HepG2 (cell line): ENCODE data around the gene GLIPR1L2. TPM values are rescaled to one million over a fixed set of nuclear protein-coding genes. Genes with fewer than 3 reads are reported as not detected.

Experiments
- ATAC-seq: fragments of 200-7000 bp; cut with Tn5 transposase; 3 replicates; pipeline ENCODE4 v1.9.1; 2020; ENCODE audit warnings: mild to moderate bottlenecking, moderate library complexity
- BruUV-seq: library from RNA; stranded (reverse); fragments of 400-500 nt; replicated peaks from 2 replicates; lab custom pipeline; 2021; lab: Mats Ljungman, UMichigan
- CTCF ChIA-PET: fragments of 300-600 bp; formaldehyde crosslinking; extraction: SDS; loops from one replicate; lab custom pipeline; 2021; ENCODE audit warnings: low total read pairs, inconsistent platforms, low intra/inter-chr PET ratio; lab: Yijun Ruan, JAX
- POLR2A ChIA-PET: fragments of 350-600 bp; sonication (Branson Sonifier 250); formaldehyde crosslinking; loops from one replicate; lab custom pipeline; 2020; ENCODE audit warnings: antibody characterized with exemption, inconsistent platforms; lab: Yijun Ruan, JAX
- DNase-seq: peaks from one replicate; pipeline ENCODE4 v3.0.0-alpha.2; 2015; ENCODE audit warnings: low spot score
- FAIRE-seq: peaks from 3 replicates; lab custom pipeline; 2011; peaks lifted over from hg19 to GRCh38; lab: Jason Lieb, UNC
- H2AFZ ChIP-seq: one replicate; pipeline ENCODE4 v1.6.1; 2011; ENCODE audit warnings: low read length, inconsistent platforms
- H3K27ac ChIP-seq: fragments of 300-600 bp; 3 replicates; pipeline ENCODE4 v1.8.0; 2011; ENCODE audit warnings: mixed run types, mild to moderate bottlenecking, mixed read lengths, low read length, inconsistent platforms; ENCODE audit not compliant: insufficient read depth; ENCODE audit errors: extremely low read length
- H3K27me3 ChIP-seq, 2 experiments: fragments of 200-600 bp in 1 of 2; 2 replicates in 1 of 2; 3 replicates in 1 of 2; pipeline versions ENCODE4 v1.6.0 to v1.8.0; 2011; ENCODE audit warnings: low read length in 2 of 2, mild to moderate bottlenecking in 2 of 2, moderate library complexity in 2 of 2, inconsistent platforms in 1 of 2; ENCODE audit not compliant: insufficient read depth in 2 of 2, control insufficient read depth in 1 of 2
- H3K36me3 ChIP-seq, 2 experiments: fragments of 200-600 bp in 1 of 2; replicated peaks in 1 of 2; 2 replicates in 1 of 2; 3 replicates in 1 of 2; pipeline versions ENCODE4 v1.5.1 to v1.8.0; 2011; ENCODE audit warnings: low read length in 2 of 2, inconsistent platforms in 1 of 2; ENCODE audit not compliant: insufficient read depth in 2 of 2, control insufficient read depth in 1 of 2
- H3K4me1 ChIP-seq: 2 replicates; pipeline ENCODE4 v1.5.1; 2012; ENCODE audit warnings: low read length, inconsistent platforms; ENCODE audit not compliant: insufficient read depth
- H3K4me2 ChIP-seq: 2 replicates; pipeline ENCODE4 v1.6.0; 2011; ENCODE audit warnings: low read depth, low read length, inconsistent platforms
- H3K4me3 ChIP-seq, 3 experiments: fragments of 200-600 bp in 1 of 3; sonication (generic), shearing (Covaris generic) in 1 of 3; replicated peaks in 1 of 3; 2 replicates each; pipeline ENCODE4 v1.5.1; 2011 to 2016; ENCODE audit warnings: low read length in 3 of 3, inconsistent platforms in 2 of 3, low read depth in 2 of 3, mild to moderate bottlenecking in 2 of 3, control low read depth in 1 of 3, mixed read lengths in 1 of 3; ENCODE audit not compliant: insufficient read depth in 1 of 3
- H3K79me2 ChIP-seq: one replicate; pipeline ENCODE4 v1.6.1; 2011; ENCODE audit warnings: low read length, inconsistent platforms; ENCODE audit not compliant: insufficient read depth
- H3K9ac ChIP-seq: 2 replicates; pipeline ENCODE4 v1.6.0; 2011; ENCODE audit warnings: mild to moderate bottlenecking, low read depth, low read length, inconsistent platforms; ENCODE audit not compliant: insufficient read depth
- H3K9me3 ChIP-seq: 2 replicates; pipeline ENCODE4 v1.5.1; 2012; ENCODE audit warnings: mild to moderate bottlenecking, low read length
- H4K20me1 ChIP-seq: 2 replicates; pipeline ENCODE4 v1.6.0; 2011; ENCODE audit warnings: inconsistent platforms, mild to moderate bottlenecking, low read length, moderate library complexity; ENCODE audit not compliant: insufficient read depth
- BHLHE40 ChIP-seq: IDR thresholded peaks from 2 replicates; pipeline ENCODE4 v1.6.1; 2011; ENCODE audit warnings: low read length, improper control_type of control experiment
- CENPT ChIP-seq: sonication (generic); formaldehyde crosslinking; IDR thresholded peaks from 2 replicates; pipeline ENCODE4 v1.8.0; 2022; ENCODE audit warnings: low read depth, mild to moderate bottlenecking, moderate library complexity, missing genetic modification reagents
- CTCF ChIP-seq: sonication (generic); formaldehyde crosslinking; IDR thresholded peaks from 2 replicates; pipeline ENCODE4 v1.5.0; 2020; ENCODE audit warnings: mild to moderate bottlenecking, missing genetic modification reagents, moderate library complexity
- NPAS2 ChIP-seq: sonication (generic); formaldehyde crosslinking; IDR thresholded peaks from 2 replicates; pipeline ENCODE4 v1.8.0; 2022; ENCODE audit warnings: mild to moderate bottlenecking, missing genetic modification reagents, borderline replicate concordance
- RAD21 ChIP-seq: fragments of 450-650 bp; formaldehyde crosslinking; IDR thresholded peaks from 2 replicates; pipeline ENCODE4 v1.5.0; 2020; ENCODE audit warnings: mild to moderate bottlenecking
- RERE ChIP-seq: IDR thresholded peaks from 2 replicates; pipeline ENCODE4 v1.6.1; 2016; ENCODE audit warnings: low read depth, missing genetic modification reagents, missing compliant biosample characterization
- SP4 ChIP-seq: sonication (generic); formaldehyde crosslinking; IDR thresholded peaks from 2 replicates; pipeline ENCODE4 v1.8.1; 2023; ENCODE audit warnings: mild to moderate bottlenecking, missing genetic modification reagents
- STAG1 ChIP-seq: sonication (generic); formaldehyde crosslinking; IDR thresholded peaks from 2 replicates; pipeline ENCODE4 v1.4.0; 2020; ENCODE audit warnings: missing genetic modification reagents
- THYN1 ChIP-seq: sonication (generic); formaldehyde crosslinking; IDR thresholded peaks from 2 replicates; pipeline ENCODE4 v1.8.1; 2023; ENCODE audit warnings: low read depth, mild to moderate bottlenecking, moderate library complexity, missing genetic modification reagents, borderline replicate concordance
- YEATS2 ChIP-seq: sonication (generic); formaldehyde crosslinking; IDR thresholded peaks from 2 replicates; pipeline ENCODE4 v1.4.0; 2020; ENCODE audit warnings: missing genetic modification reagents, borderline replicate concordance
- ZEB1 ChIP-seq: IDR thresholded peaks from 2 replicates; pipeline ENCODE4 v1.6.1; 2012; ENCODE audit warnings: mild to moderate bottlenecking, low read depth, inconsistent platforms; ENCODE audit not compliant: insufficient replicate concordance
- ZMYM4 ChIP-seq: sonication (generic); formaldehyde crosslinking; IDR thresholded peaks from 2 replicates; pipeline ENCODE4 v1.8.1; 2023; ENCODE audit warnings: mild to moderate bottlenecking, missing genetic modification reagents
- ZNF24 ChIP-seq: fragments of 450-650 bp; IDR thresholded peaks from 2 replicates; pipeline ENCODE4 v1.6.1; 2017; ENCODE audit warnings: antibody characterized with exemption, mild to moderate bottlenecking
- ZNF333 ChIP-seq: sonication (generic); formaldehyde crosslinking; IDR thresholded peaks from 2 replicates; pipeline ENCODE4 v1.4.0; 2020; ENCODE audit warnings: mild to moderate bottlenecking, missing genetic modification reagents, borderline replicate concordance
- WGBS: methylation state at CpG from one replicate; pipeline ENCODE4 v1.1.6; 2017; ENCODE audit warnings: low lambda C conversion rate; 5-methylcytosine and 5-hydroxymethylcytosine counted together
- in situ Hi-C: cut with HindIII; loops from 2 replicates; pipeline ENCODE4 v1.10.0; 2017; ENCODE audit warnings: low pct_unique_long_range_greater_than_20kb; ENCODE audit not compliant: extremely low pct_ligation_motif_present
- intact Hi-C: fragments of 100-400 bp; cut with micrococcal nuclease; formaldehyde crosslinking; loops from one replicate; pipeline ENCODE4 v1.10.0; 2022; ENCODE audit not compliant: unreplicated experiment
- polyA plus RNA-seq, 8 experiments: library from polyadenylated mRNA; depleted of rRNA in 3 of 8; stranded (reverse) in 7 of 8; unstranded in 1 of 8; fragments of >200 nt; fragmentation: Illumina TruSeq in 4 of 8; extraction: Trizol in 4 of 8; gene quantifications; 2 replicates each; pipeline versions ENCODE4 v1.2.1 to v1.2.3, GENCODE V29; 2011 to 2016; ENCODE audit warnings: low read depth in 4 of 8, missing spikeins in 1 of 8, mixed read lengths in 1 of 8; ENCODE audit not compliant: insufficient read depth in 1 of 8
- total RNA-seq, 5 experiments: library from RNA; depleted of rRNA; stranded (reverse); fragments of >200 nt; fragmentation: Illumina TruSeq; extraction: Trizol; gene quantifications; 2 replicates each; pipeline ENCODE4 v1.2.3, GENCODE V29; 2016; ENCODE audit warnings: low read depth in 1 of 5
- TF ChIP-seq, protein P1 (sequence below): sonication (generic); formaldehyde crosslinking; IDR thresholded peaks from 2 replicates; pipeline ENCODE4 v1.4.0; 2020; ENCODE audit warnings: missing genetic modification reagents

The GLIPR1L2 gene
- total and polyA plus RNA-seq, 2 of the 13 experiments (the other 11 are each of a cell fraction or from before 2014, with no cell fraction given) = not detected

DNA sequence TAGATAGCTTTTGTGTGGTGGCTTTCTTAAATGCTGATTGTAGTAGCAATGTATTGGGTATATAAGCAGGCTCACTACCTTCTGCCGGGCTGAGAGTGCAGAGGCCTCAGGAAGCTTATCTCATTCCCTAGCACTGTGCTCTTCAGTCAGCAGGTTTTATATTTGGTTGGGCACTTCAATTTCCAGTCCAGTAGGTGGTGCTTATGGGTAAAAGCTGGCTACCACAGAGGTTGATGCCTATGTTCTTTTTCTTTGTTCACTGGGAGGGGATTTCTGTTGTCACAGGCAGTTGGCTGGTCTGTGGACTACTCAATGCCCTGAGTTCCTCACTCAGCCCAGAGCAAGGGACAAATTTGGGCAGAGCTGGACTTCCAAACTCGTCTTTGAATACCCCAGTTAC lies 46.7 kb downstream of the GLIPR1L2 start:
- no peak overlapping the region for H2AFZ ChIP-seq
- intact Hi-C loops = no loop called here
- H4K20me1 ChIP-seq = no peaks in the 10 kb centered on the region
- WGBS = 0% methylated on average over 2 of the region's 2 CpGs
- no peaks in the 10 kb centered on the region for H3K27me3 ChIP-seq
- in situ Hi-C loops = no loop called here
- no peak overlapping the region for H3K4me2 ChIP-seq
- ATAC-seq = peak; percentile 94
- no peaks in the 10 kb centered on the region for H3K79me2 ChIP-seq
- FAIRE-seq = peak; percentile 26
- no TSS peak for BruUV-seq
- H3K4me1 ChIP-seq = peaks cover 13% of the 10 kb centered on the region
- ChIA-PET POLR2A (no interaction called here), CTCF (interaction anchor here (1.7 kb wide), 1 partner anchor 69 kb away, joined by 4 read pairs; no protein-coding TSS in a partner anchor)
- no peaks in the 10 kb centered on the region; the same call in 1 of the 2 replicates for H3K9me3 ChIP-seq
- TF ChIP-seq CENPT (CRISPR knock-in tag) = no peak
- no peak for TF ChIP-seq ZEB1
- TF ChIP-seq ZMYM4 (CRISPR knock-in tag) = peak; percentile 15; the same call in 1 of the 2 replicates
- TF ChIP-seq STAG1 (CRISPR knock-in tag) = peak; percentile 56
- no peak for TF ChIP-seq SP4 (CRISPR knock-in tag)
- no peak for TF ChIP-seq ZNF24
- no peak for TF ChIP-seq NPAS2 (CRISPR knock-in tag)
- TF ChIP-seq, protein P1, sequence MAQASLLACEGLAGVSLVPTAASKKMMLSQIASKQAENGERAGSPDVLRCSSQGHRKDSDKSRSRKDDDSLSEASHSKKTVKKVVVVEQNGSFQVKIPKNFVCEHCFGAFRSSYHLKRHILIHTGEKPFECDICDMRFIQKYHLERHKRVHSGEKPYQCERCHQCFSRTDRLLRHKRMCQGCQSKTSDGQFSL (CRISPR knock-in tag) = no peak
- TF ChIP-seq RAD21 (CRISPR knock-in tag) = peak; percentile 23; the same call in 1 of the 2 replicates
- no peak for TF ChIP-seq RERE
- TF ChIP-seq YEATS2 (CRISPR knock-in tag) = no peak
- TF ChIP-seq CTCF (CRISPR knock-in tag) = peak; percentile 60
- no peak for TF ChIP-seq THYN1 (CRISPR knock-in tag)
- TF ChIP-seq ZNF333 (CRISPR knock-in tag) = no peak
- TF ChIP-seq BHLHE40 = no peak
- peak; percentile 39 for DNase-seq
- no peak overlapping the region for H3K27ac ChIP-seq
- no peaks in the 10 kb centered on the region for H3K36me3 ChIP-seq
- H3K9ac ChIP-seq = no peak overlapping the region
- H3K4me3 ChIP-seq = no peak overlapping the region
